ENCODE measurements around the gene KIAA1217.

DNA sequence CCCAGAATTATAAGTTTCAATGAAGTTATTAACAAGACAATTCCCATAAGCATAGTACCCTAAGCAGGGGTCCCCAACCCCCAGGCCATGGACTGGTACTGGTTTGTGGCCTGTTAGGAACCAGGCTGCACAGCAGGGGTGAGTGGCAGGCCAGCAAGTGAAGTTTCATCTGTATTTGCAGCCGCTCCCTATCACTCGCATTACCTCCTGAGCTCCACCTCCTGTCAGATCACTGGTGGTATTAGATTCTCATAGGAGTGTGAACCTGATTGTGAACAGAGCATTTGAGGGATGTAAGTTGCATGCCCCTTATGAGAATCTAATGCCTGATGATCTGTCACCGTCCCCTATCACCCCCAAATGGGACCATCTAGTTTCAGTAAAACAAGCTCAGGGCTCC, 36.0 kb upstream of the KIAA1217 start:
- TF ChIP-seq, protein P1, sequence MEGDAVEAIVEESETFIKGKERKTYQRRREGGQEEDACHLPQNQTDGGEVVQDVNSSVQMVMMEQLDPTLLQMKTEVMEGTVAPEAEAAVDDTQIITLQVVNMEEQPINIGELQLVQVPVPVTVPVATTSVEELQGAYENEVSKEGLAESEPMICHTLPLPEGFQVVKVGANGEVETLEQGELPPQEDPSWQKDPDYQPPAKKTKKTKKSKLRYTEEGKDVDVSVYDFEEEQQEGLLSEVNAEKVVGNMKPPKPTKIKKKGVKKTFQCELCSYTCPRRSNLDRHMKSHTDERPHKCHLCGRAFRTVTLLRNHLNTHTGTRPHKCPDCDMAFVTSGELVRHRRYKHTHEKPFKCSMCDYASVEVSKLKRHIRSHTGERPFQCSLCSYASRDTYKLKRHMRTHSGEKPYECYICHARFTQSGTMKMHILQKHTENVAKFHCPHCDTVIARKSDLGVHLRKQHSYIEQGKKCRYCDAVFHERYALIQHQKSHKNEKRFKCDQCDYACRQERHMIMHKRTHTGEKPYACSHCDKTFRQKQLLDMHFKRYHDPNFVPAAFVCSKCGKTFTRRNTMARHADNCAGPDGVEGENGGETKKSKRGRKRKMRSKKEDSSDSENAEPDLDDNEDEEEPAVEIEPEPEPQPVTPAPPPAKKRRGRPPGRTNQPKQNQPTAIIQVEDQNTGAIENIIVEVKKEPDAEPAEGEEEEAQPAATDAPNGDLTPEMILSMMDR (IDR thresholded peaks at IDR 0.05; ENCODE audit: low read depth, low read length): no peak
- no peak for TF ChIP-seq EZH2phosphoT487 (IDR thresholded peaks at IDR 0.05; ENCODE audit: low read depth)
